ENCODE measurements around the gene PRKCH.

Gene PRKCH

GRCh38 chr14:61530296-61530695, 208.9 kb downstream of the PRKCH start (continued):
- TF ChIP-seq ZNF2 (tag by site-specific recombination; IDR thresholded peaks at IDR 0.05) (no peak), PRDM4 (tag by site-specific recombination; IDR thresholded peaks at IDR 0.05) (no peak), ATF2 (tag by site-specific recombination; IDR thresholded peaks at IDR 0.05; ENCODE audit: low read depth) (no peak), ZNF362 (tag by site-specific recombination; IDR thresholded peaks at IDR 0.05) (no peak), ZNF639 (tag by site-specific recombination; IDR thresholded peaks at IDR 0.05) (no peak), ZNF580 (tag by site-specific recombination; IDR thresholded peaks at IDR 0.05) (no peak), ZNF548 (tag by site-specific recombination; IDR thresholded peaks at IDR 0.05) (no peak), ZNF501 (tag by site-specific recombination; IDR thresholded peaks at IDR 0.05) (no peak), ZNF792 (tag by site-specific recombination; IDR thresholded peaks at IDR 0.05) (no peak), ZNF518A (tag by site-specific recombination; conservative IDR thresholded peaks at IDR 0.05; ENCODE audit: low read depth) (no peak)

- TF ChIP-seq ZNF175 (tag by site-specific recombination; IDR thresholded peaks at IDR 0.05) (no peak), ZNF561 (tag by site-specific recombination; IDR thresholded peaks at IDR 0.05; ENCODE audit: borderline replicate concordance) (no peak), ZNF239 (tag by site-specific recombination; IDR thresholded peaks at IDR 0.05) (no peak), ZIC2 (tag by site-specific recombination; IDR thresholded peaks at IDR 0.05) (no peak), ZBTB7A (tag by site-specific recombination; IDR thresholded peaks at IDR 0.05; ENCODE audit: low read depth) (no peak), ELK4 (IDR thresholded peaks at IDR 0.05; ENCODE audit: borderline replicate concordance, low read depth, low read length) (no peak)
- no peaks in the 10 kb centered on the region for H3K9me3 ChIP-seq (ENCODE audit: control insufficient read depth, insufficient read depth, low read depth, low read length)
- H3K4me3 ChIP-seq (ENCODE audit: low read depth, low read length) = no peak overlapping the region
- H3K36me3 ChIP-seq (ENCODE audit: control insufficient read depth in 2 of 2, insufficient read depth in 1 of 2, low read length in 2 of 2) = peaks cover 0 to 7% of the 10 kb centered on the region in 2 experiments; a peak in 1 of 3 replicates
- no peak overlapping the region for H3K27ac ChIP-seq (ENCODE audit: extremely low read depth, low read depth, low read length)
- ChIA-PET CTCF (interaction anchor here (1.2 kb wide), 1 partner anchor 49 kb away, joined by 4 read pairs; no protein-coding TSS in a partner anchor), POLR2A (no interaction called here)
- H3K4me1 ChIP-seq (ENCODE audit: control insufficient read depth, insufficient read depth, low read length) = no peaks in the 10 kb centered on the region
Observed at GRCh38 chr14:61530896-61531295, 209.5 kb downstream of the PRKCH start.
